SK-N-SH (cell line): Measurements from ENCODE around the gene CPED1. TPM values are rescaled to one million over a fixed set of nuclear protein-coding genes. Genes with fewer than 3 reads are reported as not detected.
A peak's percentile ranks its signal among the peaks of the same experiment; 100 is the strongest.

Experiments used
- CTCF ChIA-PET: fragments of 300-600, 350-600 bp; formaldehyde crosslinking; extraction: SDS; loops from one replicate; lab custom pipeline; 2021; lab: Yijun Ruan, JAX
- POLR2A ChIA-PET: fragments of 350-600 bp; sonication (Branson Sonifier 250); formaldehyde crosslinking; extraction: SDS; loops from one replicate; lab custom pipeline; 2020; ENCODE audit warnings: antibody characterized with exemption, inconsistent platforms; lab: Yijun Ruan, JAX
- DNase-seq: peaks from one replicate; pipeline ENCODE4 v3.0.0; 2012
- H2AFZ ChIP-seq: fragments of 200-600 bp; sonication (generic); 2 replicates; pipeline ENCODE4 v1.8.1; 2016; ENCODE audit warnings: antibody characterized with exemption, mild to moderate bottlenecking, low read depth
- H3F3A ChIP-seq: fragments of 200-600 bp; sonication (generic); replicated peaks from 2 replicates; pipeline ENCODE3; 2016; ENCODE audit warnings: antibody characterized with exemption, mild to moderate bottlenecking; ENCODE audit not compliant: insufficient read depth
- H3K27ac ChIP-seq, 2 experiments: fragments of 200-500 bp in 1 of 2; fragments of 200-600 bp in 1 of 2; sonication (Bioruptor generic) in 1 of 2; sonication (generic), shearing (Covaris generic) in 1 of 2; 2 replicates each; pipeline versions ENCODE4 v1.5.1 to v1.6.1; 2014 to 2016; ENCODE audit warnings: low read depth in 2 of 2, inconsistent platforms in 1 of 2, low read length in 1 of 2, mild to moderate bottlenecking in 1 of 2, mixed read lengths in 1 of 2
- H3K27me3 ChIP-seq: fragments of 200-600 bp; sonication (generic), shearing (Covaris generic); 2 replicates; pipeline ENCODE4 v1.6.1; 2016; ENCODE audit warnings: mixed run types; ENCODE audit not compliant: insufficient read depth
- H3K36me3 ChIP-seq, 2 experiments: fragments of 200-500 bp in 1 of 2; fragments of 200-600 bp in 1 of 2; sonication (Bioruptor generic) in 1 of 2; sonication (generic) in 1 of 2; replicated peaks in 1 of 2; 2 replicates each; pipeline versions ENCODE3 to v1.5.1; 2014 to 2016; ENCODE audit warnings: low read length in 1 of 2, mild to moderate bottlenecking in 1 of 2; ENCODE audit not compliant: insufficient read depth in 2 of 2, control insufficient read depth in 1 of 2
- H3K4me1 ChIP-seq, 2 experiments: fragments of 200-500 bp in 1 of 2; fragments of 200-600 bp in 1 of 2; sonication (Bioruptor generic) in 1 of 2; sonication (generic), shearing (Covaris generic) in 1 of 2; 2 replicates each; pipeline versions ENCODE4 v1.5.1 to v1.6.1; 2014 to 2016; ENCODE audit warnings: low read depth in 1 of 2, low read length in 1 of 2, mixed run types in 1 of 2; ENCODE audit not compliant: insufficient read depth in 2 of 2, control insufficient read depth in 1 of 2
- H3K4me2 ChIP-seq: fragments of 200-600 bp; sonication (generic), shearing (Covaris generic); 2 replicates; pipeline ENCODE4 v1.6.1; 2017; ENCODE audit warnings: mixed run types
- H3K4me3 ChIP-seq, 2 experiments: fragments of 200-500 bp in 1 of 2; fragments of 200-600 bp in 1 of 2; sonication (Bioruptor generic) in 1 of 2; sonication (generic), shearing (Covaris generic) in 1 of 2; 2 replicates each; pipeline versions ENCODE4 v1.5.1 to v1.8.1; 2014 to 2016; ENCODE audit warnings: low read depth in 2 of 2, inconsistent platforms in 1 of 2, low read length in 1 of 2, mild to moderate bottlenecking in 1 of 2, mixed read lengths in 1 of 2, moderate library complexity in 1 of 2
- H3K79me2 ChIP-seq: fragments of 200-600 bp; sonication (generic); 2 replicates; pipeline ENCODE4 v1.8.1; 2017; ENCODE audit warnings: mild to moderate bottlenecking; ENCODE audit not compliant: insufficient read depth
- H3K9ac ChIP-seq: fragments of 200-600 bp; sonication (generic); 2 replicates; pipeline ENCODE4 v1.6.1; 2017; ENCODE audit warnings: mixed run types
- H3K9me2 ChIP-seq: fragments of 200-600 bp; sonication (generic); 2 replicates; pipeline ENCODE4 v1.6.1; 2017; ENCODE audit warnings: mixed run types
- H3K9me3 ChIP-seq: fragments of 200-600 bp; sonication (generic); 2 replicates; pipeline ENCODE4 v1.6.1; 2017; ENCODE audit warnings: mixed run types, mild to moderate bottlenecking, moderate library complexity
- H4K20me1 ChIP-seq: fragments of 200-600 bp; sonication (generic); 2 replicates; pipeline ENCODE4 v1.6.1; 2017; ENCODE audit warnings: mild to moderate bottlenecking, mixed run types; ENCODE audit not compliant: insufficient read depth
- CTCF ChIP-seq: fragments of 200-600 bp; sonication (generic); IDR thresholded peaks from 2 replicates; pipeline ENCODE4 v1.6.1; 2017; ENCODE audit warnings: antibody characterized with exemption, mild to moderate bottlenecking, moderate library complexity
- EP300 ChIP-seq, 2 experiments: IDR thresholded peaks; 2 replicates each; pipeline versions ENCODE4 v1.4.0 to v1.6.1; 2012; ENCODE audit warnings: borderline replicate concordance in 1 of 2, low read depth in 1 of 2, low read length in 1 of 2
- FOSL2 ChIP-seq: IDR thresholded peaks from 2 replicates; pipeline ENCODE4 v1.4.0; 2012; ENCODE audit warnings: low read depth, mild to moderate bottlenecking, moderate library complexity, borderline replicate concordance
- FOXJ3 ChIP-seq: sonication (generic); formaldehyde crosslinking; IDR thresholded peaks from 2 replicates; pipeline ENCODE4 v1.5.1; 2020; ENCODE audit warnings: mild to moderate bottlenecking, missing genetic modification reagents
- JUND ChIP-seq: IDR thresholded peaks from 2 replicates; pipeline ENCODE4 v1.4.0; 2012
- MEF2A ChIP-seq: IDR thresholded peaks from 2 replicates; pipeline ENCODE4 v1.4.0; 2012; ENCODE audit warnings: low read depth, borderline replicate concordance
- RAD21 ChIP-seq: IDR thresholded peaks from 2 replicates; pipeline ENCODE4 v1.6.1; 2012; ENCODE audit warnings: mild to moderate bottlenecking, low read length
- RCOR1 ChIP-seq: fragments of 150-350 bp; IDR thresholded peaks from 2 replicates; pipeline ENCODE4 v1.6.1; 2017; ENCODE audit warnings: antibody characterized with exemption, low read length
- SIN3A ChIP-seq: IDR thresholded peaks from 2 replicates; pipeline ENCODE4 v1.6.1; 2012; ENCODE audit warnings: low read depth, mild to moderate bottlenecking, low read length, moderate library complexity, borderline replicate concordance
- SMC3 ChIP-seq: IDR thresholded peaks from 2 replicates; pipeline ENCODE4 v1.6.1; 2012; ENCODE audit warnings: low read depth, low read length, improper control_type of control experiment
- YY1 ChIP-seq: IDR thresholded peaks from 2 replicates; pipeline ENCODE4 v1.4.0; 2012; ENCODE audit warnings: low read depth, mild to moderate bottlenecking
- WGBS: methylation state at CpG from one replicate; pipeline ENCODE4 v1.1.6; 2017; ENCODE audit warnings: low lambda C conversion rate; 5-methylcytosine and 5-hydroxymethylcytosine counted together
- polyA plus RNA-seq, 3 experiments: library from polyadenylated mRNA; depleted of rRNA; stranded (reverse); fragments of >200 nt; gene quantifications; 2 replicates each; pipeline ENCODE4 v1.2.3, GENCODE V29; 2012
- TF ChIP-seq, protein P1 (sequence below): IDR thresholded peaks from 2 replicates; pipeline ENCODE4; 2012
- TF ChIP-seq, protein P2 (sequence below): fragments of 150-350 bp; IDR thresholded peaks from 2 replicates; pipeline ENCODE4 v1.6.1; 2016; ENCODE audit warnings: mild to moderate bottlenecking, low read depth, low read length

CPED1 gene
- polyA plus RNA-seq, 1 of the 3 experiments (the other 2 are of a cell fraction) = 4.4 TPM

GRCh38 chr7:121109145-121109544, 120.6 kb downstream of the CPED1 start:
- H3K9me3 ChIP-seq = no peaks in the 10 kb centered on the region
- WGBS = 85% methylated on average over 6 of the region's 6 CpGs
- TF ChIP-seq, protein P1, sequence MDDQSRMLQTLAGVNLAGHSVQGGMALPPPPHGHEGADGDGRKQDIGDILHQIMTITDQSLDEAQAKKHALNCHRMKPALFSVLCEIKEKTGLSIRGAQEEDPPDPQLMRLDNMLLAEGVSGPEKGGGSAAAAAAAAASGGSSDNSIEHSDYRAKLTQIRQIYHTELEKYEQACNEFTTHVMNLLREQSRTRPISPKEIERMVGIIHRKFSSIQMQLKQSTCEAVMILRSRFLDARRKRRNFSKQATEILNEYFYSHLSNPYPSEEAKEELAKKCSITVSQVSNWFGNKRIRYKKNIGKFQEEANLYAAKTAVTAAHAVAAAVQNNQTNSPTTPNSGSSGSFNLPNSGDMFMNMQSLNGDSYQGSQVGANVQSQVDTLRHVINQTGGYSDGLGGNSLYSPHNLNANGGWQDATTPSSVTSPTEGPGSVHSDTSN = no peak
- TF ChIP-seq FOXJ3 (CRISPR knock-in tag) = no peak
- TF ChIP-seq FOSL2 = no peak
- TF ChIP-seq CTCF = no peak
- TF ChIP-seq SIN3A = no peak
- TF ChIP-seq RAD21 = no peak
- TF ChIP-seq RCOR1 = no peak
- no peak for TF ChIP-seq SMC3
- TF ChIP-seq, all 33 proteins: peak for 0
- Histone ChIP-seq H4K20me1 (no peaks in the 10 kb centered on the region), H3K4me2 (no peak overlapping the region), H3K9ac (no peak overlapping the region), H3K9me2 (no peaks in the 10 kb centered on the region), H3K4me1 (no peaks in the 10 kb centered on the region), H3K36me3 (no peaks in the 10 kb centered on the region), H3K79me2 (no peaks in the 10 kb centered on the region), H3K27me3 (no peaks in the 10 kb centered on the region), H3K4me3 (no peak overlapping the region), H3F3A (no peaks in the 10 kb centered on the region), H2AFZ (no peak overlapping the region), H3K27ac (no peak overlapping the region)
- DNase-seq = no peak
- ChIA-PET POLR2A (no interaction called here), CTCF (interaction anchor here (1.0 to 4.9 kb wide), 18 partner anchors 10 to 343 kb away, joined by 3 to 71 read pairs (median 8); partner anchors contain the start of genes CPED1 and ING3)

DNA sequence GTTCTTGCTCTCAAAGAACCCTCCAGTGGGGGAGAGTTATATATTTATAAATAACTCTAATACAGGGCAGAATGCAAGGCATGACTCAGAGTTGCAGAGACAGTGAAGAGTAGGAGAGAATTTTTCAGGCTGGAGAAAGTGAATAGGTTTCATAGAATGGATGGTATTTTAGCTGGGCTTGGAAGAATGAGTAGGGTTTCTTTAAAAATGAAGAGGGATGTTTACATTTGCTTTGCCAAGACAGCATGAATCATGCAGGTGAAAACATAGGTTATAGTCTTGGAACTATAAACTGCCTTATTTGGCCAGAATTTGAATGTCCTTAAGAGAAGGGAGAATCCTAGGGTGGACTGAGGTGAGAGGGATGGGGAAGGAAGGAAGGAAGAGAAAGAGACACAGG, 124.8 kb downstream of the CPED1 start:
- Histone ChIP-seq H3K4me1 (no peaks in the 10 kb centered on the region), H3K9me2 (no peaks in the 10 kb centered on the region), H3K27me3 (no peaks in the 10 kb centered on the region)
- DNase-seq = no peak
- TF ChIP-seq EP300 (IDR thresholded peaks at IDR 0.05; ENCODE audit: borderline replicate concordance in 1 of 2, low read depth in 1 of 2, low read length in 1 of 2) (no peak), YY1 (no peak), MEF2A (no peak), JUND (no peak), FOSL2 (peak; percentile 23; the same call in 1 of the 2 replicates)
- TF ChIP-seq, protein P2, sequence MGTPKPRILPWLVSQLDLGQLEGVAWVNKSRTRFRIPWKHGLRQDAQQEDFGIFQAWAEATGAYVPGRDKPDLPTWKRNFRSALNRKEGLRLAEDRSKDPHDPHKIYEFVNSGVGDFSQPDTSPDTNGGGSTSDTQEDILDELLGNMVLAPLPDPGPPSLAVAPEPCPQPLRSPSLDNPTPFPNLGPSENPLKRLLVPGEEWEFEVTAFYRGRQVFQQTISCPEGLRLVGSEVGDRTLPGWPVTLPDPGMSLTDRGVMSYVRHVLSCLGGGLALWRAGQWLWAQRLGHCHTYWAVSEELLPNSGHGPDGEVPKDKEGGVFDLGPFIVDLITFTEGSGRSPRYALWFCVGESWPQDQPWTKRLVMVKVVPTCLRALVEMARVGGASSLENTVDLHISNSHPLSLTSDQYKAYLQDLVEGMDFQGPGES = no peak
- TF ChIP-seq, all 33 proteins: peak for 1
- CTCF ChIA-PET = interaction anchor here (1.6 to 2.1 kb wide), 3 partner anchors 13 to 254 kb away, joined by 4 to 6 read pairs (median 4); no protein-coding TSS in a partner anchor
- no peak overlapping the region for H3K4me2 ChIP-seq
- H3F3A ChIP-seq = no peaks in the 10 kb centered on the region
- H3K36me3 ChIP-seq = no peaks in the 10 kb centered on the region
- H4K20me1 ChIP-seq = no peaks in the 10 kb centered on the region
- H2AFZ ChIP-seq = no peak overlapping the region
- POLR2A ChIA-PET = interaction anchor here (0.6 kb wide), 1 partner anchor 127 kb away, joined by 3 read pairs; no protein-coding TSS in a partner anchor
- no peak overlapping the region for H3K27ac ChIP-seq
- H3K9ac ChIP-seq = no peak overlapping the region
- H3K79me2 ChIP-seq = no peaks in the 10 kb centered on the region
- no peaks in the 10 kb centered on the region for H3K9me3 ChIP-seq
- no peak overlapping the region for H3K4me3 ChIP-seq
